GM18858 (cell line): ENCODE measurements around the gene BPGM.

Source experiments
- ATAC-seq: cut with Tn5 transposase; IDR thresholded peaks from one replicate; pipeline ENCODE4 v1.9.1; 2021; ENCODE audit not compliant: unreplicated experiment

BPGM gene

DNA sequence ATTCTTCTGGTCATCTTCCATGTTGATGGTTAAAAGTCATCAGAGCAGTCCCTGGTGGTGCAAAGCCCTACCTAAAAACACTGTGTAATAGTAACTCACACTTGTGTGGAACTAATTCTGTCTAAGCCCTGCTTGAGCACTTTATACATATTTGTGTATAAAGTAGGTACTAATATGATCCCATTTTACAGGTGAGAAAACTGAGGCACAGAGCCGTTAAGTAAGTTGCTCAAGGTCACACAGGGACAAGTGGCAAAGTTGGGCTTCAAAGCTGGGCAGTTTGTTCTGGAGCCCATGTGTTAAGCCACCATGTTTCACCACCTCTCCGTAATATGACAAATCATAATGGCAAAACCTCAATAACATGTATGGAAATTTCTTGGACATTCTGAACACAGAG is 48.1 kb downstream of the BPGM start:
- ATAC-seq = no peak

DNA sequence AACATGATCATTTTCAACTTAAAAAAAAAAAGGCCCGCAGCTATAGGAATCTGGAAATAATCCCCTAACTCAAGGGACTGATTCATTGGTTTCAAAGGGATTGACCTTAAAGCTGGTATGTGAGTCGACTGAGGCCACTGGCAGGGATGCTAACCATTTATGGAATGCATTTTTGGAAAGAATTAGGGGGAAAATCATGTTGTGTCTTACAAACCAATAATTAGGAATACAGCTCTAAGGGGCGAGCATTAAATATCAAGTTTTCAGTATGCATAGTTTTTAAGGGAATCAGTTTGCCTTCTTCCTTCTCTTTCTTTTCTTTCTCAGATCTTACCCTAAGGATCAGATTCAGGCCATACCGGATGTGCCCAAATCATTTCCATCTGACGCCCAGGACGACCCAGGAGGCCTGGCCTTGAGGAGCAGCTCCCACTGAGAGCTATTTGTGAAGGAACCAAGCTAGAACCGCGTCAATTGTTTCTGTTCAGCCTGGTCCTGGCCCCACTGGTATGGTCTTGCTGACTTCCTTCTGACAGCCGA is 48.7 kb downstream of the BPGM start:
- ATAC-seq = no peak

DNA sequence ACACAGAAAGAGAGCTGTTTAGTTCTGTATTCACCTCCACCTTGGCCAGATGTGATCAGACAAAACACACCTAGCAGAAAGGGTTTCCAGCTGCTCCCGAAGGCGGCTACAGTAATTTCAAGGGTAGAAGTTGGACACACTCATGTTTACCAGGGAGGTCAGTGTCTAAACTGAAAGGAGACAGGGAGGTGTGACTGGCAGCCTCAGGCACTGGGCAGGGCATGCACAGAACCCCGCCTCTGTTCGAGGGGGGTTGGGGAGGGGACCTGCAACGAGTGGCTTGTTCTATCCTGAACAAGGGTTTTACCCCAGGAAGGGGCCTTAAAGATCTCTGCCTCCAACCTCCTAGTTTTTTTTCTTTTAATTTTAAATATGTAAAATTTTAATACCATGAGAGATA is 49.6 kb downstream of the BPGM start:
- no peak for ATAC-seq

DNA sequence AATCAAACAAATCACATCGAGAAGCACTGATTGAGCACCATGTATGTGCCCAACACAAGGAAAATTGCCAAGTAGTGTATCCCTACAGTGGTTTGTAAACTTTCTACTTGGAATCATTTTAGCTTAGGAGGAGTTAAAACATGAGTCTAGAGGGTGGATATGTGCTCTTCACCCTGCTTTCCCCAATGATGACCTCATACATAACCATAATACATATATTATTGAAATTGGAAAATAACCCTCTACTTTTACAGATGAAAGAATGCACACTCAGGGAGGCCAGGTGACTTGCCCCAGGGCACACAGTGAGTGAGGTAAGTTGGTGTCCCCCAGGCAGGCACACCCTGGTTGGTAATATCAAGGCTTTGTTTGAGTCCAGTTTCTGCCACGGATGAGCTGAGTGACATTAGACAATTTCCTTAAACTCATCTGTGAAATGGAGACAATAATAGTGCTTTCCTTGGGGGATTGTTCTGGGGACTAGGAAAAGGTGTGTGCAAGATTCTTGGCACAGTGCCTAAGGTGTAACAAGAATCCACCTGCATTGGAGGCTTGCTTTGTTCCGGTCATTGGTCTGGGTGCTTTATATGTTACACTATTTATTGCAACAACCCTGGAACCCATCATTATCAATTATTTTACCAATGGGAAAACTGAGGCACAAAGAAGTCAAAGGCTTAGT is 50.7 kb downstream of the BPGM start:
- no peak for ATAC-seq

DNA sequence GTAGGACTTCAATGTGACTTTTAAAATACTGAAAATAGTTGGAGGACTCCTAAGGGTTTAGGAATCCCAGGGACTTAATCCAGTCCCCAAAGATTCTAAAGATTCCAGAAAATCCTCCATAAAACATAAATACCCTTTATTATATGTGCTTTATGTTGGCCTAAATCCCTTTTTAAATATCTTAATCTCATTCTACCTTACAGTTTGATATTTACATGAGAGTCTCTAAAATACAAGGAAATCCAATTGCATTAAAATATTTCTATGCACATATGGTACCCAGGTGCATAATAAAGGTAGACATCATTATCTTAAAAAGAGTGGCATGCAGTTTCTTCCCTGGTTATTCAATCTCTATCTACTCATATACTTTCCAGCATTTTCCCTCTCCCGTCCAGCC is 51.8 kb downstream of the BPGM start:
- no peak for ATAC-seq

DNA sequence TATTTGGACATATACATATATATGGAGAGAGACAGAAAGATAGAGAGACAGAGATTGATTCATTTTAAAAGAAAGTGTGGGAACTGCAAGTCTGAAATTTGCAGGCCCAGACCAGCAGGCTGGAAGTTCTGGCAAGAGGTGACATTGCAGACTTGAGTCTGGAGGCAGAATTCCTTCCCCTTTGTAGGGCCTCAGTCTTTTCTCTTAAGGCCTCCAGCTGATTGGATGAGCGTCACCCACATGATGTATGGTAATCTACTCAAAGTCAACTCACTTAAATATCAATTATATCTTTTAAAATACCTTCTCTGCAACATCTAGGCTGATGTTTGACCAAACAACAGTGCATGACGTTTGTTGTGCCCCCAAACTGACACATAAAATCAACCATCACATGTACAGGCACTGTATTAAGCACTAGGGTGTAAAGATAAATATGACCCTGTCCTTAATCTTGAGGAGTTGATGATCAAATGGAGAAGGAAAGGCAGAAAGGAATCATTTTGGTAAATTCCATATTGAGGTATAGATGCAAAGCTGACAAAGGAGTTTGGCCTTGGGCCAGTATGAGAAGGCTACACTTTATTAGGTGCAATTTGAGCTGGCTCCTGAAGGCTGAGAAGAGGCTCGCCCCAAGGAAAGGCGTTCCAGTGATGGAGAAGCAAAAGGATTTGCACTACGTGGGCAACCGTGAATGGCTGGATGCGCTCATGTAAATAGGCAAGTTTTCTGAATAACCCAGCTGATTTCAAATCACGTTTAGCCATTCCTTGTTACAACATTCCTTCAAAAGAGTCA is 52.6 kb downstream of the BPGM start:
- no peak for ATAC-seq

DNA sequence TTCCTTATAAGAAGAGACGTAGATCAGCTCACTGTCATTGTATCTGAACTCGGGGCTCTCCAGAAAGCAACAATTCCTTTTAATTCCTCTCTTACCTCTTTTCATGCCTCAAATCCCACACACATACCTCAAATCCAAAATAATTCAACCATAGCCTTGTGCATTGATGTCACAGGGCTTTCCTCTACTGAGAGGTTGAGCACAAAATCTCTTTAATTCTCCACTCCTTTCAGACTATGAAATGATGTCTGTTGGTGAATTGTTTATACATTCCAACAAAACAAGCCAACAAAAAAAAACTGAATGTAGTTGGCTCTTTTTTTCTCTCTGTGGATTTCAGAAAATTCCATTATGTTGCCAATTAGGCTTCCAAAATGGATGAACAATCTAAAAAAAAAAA is 53.2 kb downstream of the BPGM start:
- no peak for ATAC-seq

DNA sequence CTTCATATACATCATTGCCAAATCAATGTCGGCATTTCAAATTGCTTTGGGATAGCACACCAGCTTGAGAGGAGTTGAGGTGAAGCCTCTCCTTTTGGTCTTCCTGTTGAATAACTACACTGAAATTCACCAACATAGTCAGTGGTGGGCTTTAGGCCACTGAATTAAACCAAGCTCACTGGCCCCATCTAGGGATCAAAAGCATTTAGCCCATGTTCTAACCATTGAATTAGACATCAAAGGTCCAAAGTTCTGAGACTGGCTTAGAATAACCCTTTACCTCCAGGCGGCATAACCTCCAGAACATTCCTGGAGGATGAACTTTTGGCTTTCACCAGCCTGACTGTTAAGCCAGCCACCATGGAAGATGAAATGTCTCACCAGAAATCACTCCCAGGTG is 54.6 kb downstream of the BPGM start:
- ATAC-seq = no peak

DNA sequence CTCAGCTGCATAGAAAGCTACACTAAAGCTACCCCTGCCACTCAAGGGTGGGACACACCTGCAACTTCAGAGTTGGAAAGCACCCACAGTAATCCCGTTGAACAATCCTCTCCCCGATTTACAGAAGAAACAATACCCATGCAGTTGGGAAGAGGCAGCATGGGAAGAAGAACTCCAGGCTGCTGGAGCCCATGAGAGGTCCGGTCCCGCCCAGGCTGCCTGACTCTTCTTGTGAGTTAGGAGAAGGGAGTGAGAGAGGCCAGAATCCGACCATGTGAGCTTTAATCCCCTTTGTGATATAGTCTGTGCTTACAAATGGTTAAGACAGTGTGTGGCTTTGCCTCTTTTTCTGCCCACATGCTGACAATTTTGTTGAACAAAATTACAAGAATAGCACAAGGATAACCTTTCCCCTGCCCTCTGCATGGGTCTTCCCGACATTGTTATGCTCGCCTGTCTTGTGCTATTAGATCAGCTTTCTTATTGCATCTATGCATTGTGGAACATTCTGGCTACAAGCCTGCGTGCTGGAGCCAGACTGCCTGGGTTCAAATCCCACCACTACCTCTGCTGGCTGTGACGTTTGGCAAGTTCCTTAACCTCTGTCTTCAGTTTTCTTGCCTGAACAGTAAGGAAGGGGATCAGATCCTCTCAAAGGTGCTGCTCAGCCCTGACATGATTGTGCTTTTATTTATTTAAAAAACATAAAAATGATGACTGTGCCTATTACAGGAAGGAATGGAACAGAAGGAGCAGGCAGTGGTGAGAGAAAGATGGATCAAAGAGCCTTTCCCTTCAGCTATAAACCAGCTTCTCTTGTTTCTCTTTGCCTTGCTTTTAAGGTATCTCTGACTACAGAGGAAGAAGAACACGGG is 56.0 kb downstream of the BPGM start:
- no peak for ATAC-seq

DNA sequence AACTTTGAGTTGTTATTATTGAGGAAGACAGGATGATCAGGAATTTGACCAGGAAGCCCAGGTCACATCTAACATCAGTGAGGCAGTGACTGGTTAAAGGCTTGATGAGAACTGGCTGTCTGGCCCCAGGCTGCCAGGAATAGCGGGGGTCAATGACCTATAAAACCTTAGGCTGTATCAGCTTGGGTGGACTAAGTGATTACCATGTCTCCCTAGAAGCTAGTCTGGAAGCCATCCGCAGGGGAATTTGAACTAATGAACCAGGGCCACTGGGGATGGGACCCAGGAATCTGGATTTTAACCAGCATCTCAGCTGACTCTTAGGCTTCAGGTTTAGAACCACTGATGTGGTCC is 56.6 kb downstream of the BPGM start:
- ATAC-seq = no peak

DNA sequence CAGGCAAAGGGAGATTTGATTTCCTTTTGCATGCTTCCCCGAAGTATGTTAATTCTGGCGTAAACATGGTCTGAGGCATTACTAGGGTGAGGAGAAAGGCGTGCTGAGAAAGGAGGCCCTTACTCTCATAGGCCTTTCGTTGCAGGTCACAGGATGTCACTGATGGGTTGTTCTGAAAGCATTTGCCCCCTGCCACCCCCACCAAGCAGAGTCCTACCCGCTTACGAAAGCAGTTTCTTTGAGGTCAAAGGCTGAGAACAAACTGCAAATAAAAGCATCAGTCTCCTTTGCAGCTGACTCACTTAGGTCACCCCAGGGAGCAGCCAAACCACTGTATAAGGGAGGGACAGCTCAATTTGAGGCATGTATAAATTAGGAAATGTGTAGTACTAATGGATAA is 57.1 kb downstream of the BPGM start:
- no peak for ATAC-seq

DNA sequence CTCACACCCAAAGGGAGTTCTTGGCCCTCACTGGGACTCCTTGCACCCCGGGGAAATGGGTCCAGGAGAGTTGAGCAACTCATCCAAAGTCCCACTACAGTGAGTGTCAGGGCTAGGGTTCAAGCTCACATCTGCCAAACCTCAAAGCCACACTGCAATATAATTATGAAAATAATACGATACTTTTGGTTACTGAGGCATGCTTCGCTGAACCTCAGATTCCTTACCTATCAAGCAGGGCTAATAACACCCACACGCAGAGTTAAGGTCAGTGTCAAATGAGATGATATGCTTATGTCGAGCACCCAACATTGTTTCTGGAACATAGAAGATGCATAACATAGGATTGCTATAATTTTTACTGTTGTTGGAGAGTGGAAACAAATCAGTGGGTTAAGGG is 58.2 kb downstream of the BPGM start:
- ATAC-seq = no peak

DNA sequence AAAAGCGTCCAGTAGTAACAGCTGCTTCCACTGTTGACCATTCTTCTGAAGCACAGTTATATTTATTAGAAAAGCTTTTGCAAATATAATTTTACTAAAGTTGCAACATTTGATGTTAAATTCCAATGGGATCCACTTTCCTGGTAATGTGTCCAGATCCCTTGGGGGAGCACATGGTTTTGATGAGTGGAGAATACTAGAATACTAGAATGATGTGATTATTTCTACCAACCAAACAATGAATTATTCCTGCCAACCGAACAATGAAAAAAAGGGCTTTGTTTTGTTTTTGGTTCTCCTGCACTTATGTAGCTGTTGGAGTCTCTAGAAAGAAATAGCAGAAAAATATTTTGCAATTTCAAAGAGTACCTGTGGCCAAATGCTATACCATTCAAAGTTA is 59.1 kb downstream of the BPGM start:
- ATAC-seq = no peak

DNA sequence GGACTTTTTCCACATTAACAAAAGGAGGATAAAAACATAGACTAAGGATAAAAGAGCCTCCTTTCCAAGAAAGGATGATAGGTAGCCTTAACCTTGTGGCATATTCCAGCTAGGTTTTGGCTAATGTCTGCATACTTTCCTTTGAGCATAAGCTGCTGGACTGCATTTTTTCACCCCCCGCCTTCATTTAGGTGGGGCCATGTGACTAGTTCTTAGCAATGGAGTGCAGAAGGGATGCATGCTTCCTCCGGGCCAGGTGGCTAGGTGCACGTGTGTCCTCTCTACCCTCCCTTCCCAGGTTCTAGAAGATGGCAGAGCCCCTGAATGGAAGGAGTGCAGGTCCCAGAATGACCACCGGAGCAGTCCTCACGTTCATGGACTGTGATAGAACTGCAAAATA is 59.8 kb downstream of the BPGM start:
- ATAC-seq = no peak

DNA sequence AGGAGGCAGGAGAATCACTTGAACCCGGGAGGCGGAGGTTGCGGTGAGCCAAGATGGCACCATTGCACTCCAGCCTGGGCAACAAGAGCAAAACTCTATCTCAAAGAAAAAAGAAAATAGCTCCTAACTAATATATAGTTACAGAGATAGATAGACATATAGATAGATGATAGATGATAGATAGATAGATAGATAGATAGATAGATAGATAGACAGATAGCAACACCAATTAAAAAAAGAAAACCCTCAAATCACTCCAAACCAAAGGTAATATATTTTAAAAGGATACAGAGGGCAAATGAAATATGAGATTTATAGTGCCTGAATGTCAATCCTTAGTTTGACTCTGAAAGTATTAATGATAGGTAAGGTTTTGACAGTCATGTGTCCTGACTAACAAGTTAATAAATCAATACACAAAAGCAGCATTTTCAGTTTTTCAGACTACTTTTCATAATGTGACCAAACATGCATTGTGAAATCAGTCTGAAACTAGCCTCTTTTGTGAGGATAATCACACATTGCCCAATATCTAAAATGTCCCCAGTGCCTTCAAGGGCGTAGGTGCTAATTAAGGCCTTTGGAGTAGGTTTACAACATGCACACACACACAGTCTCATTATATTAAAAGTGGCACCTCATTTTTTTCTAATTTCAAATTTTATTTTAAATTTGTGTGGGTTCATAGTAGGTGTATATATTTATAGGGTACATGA is 61.2 kb downstream of the BPGM start:
- no peak for ATAC-seq

DNA sequence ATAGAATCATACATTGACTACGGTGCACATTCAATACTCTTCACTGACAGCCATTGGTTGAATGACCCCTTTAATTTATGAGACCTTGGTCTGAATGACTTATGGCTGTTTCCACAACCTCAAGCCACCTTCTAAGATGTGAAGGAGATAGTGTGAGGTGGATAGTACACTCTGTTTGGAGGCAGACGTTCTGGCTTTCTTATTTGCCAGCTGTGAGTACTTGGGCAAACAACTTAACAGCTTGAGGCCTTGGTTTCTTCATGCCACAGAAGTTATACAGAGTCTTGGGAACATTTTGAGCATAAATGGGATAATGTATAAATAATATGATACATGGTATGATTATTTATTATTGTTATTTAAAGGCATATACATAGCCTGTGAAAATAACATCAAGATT is 62.0 kb downstream of the BPGM start:
- ATAC-seq = no peak

DNA sequence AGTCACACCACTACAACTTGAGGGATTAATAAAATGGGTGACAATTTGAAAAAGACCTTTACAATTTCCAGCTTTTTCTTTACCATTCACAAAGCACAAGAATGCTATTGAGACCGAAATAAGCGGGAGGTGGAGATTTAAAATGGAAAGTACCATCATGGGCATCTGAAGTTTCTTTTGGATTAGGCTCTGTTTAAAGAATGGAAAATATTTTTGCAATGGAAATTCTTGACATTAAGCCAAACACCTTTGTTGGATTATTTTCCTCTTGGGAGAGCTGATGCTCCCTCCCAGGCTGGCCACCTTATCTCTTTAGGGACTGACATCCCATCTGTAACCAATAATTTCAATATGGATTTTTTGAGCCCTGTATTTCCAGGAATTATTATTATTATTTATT is 62.5 kb downstream of the BPGM start:
- no peak for ATAC-seq

DNA sequence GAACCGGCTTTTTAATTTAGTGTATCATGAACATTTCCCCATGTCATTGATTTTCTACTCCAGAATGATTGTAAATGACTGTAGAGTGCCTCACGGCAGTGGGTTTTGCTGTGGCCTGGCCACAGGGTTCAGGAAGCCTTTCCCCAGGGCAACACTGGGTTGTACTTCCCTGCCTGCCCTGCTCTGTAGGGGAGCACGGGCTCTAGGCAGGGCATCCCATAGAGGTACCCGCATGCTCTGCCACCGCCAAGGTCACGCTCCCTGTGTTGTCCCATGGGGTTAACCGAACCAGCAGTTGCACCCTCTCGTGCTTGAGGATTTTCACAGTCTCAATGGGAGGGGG is 63.8 kb downstream of the BPGM start:
- ATAC-seq = no peak

DNA sequence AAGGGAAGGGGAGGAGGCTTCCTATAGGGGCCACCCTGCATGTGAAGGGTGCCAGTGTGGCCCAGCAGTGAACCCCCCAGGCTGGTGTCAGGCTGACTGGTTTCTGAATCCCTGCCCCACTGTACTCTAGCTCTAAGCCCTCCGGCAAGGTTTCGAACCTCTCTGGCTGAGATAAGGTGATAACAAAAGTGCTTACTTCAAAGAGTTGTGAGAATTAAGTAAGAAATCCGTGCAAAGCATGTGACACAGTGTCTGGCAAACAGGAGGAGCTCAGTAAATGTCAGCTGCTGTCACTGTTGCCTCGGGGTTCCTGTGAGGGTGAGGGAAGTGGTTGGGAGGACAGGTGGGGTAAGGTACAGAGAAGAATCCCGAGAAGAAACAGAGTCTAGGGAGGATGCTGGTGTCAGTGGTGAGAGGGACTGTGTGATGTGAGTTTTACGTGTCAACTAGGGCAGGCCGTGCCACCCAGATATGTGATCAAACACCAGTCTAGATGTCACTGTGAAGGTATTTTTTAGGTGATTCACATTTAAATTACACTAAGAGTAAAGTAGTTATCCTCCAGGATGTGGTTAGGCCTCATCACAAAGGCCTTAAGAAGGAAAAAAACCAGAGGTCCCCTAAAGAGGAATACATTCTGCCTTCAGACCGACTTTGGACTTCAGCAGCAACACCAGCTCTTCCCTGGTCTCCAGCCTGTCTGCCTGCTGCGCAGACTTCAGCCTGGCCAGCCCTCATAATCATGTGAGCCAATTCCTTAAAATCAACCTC is 64.4 kb downstream of the BPGM start:
- ATAC-seq = no peak

DNA sequence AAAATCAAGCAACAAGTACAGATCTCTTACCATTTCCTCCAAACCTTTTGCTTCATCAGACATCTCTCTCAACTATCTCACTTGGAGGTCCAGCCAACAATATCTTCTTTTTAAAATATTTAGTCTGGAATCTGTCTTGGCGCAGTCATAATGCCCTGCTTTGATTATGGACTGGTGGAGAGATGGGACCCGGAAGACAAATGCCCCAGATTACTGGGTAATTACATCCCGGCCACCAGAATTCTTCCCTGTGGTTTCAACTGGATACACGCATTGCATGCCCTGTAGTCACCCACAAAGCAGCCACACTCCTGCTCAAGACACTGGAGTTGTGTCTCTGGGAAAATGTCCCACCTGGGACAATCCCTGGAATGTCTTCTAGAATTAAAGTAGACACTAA is 65.5 kb downstream of the BPGM start:
- no peak for ATAC-seq
